ENCODE measurements around the gene C19orf85.
"Not testable (repeated sequence)": the region's sequence is repeated elsewhere in the genome, so short reads cannot be mapped to it uniquely, and the experiment has no call there.

The C19orf85 gene

GRCh38 chr19:55464662-55465054 is at the start of gene C19orf85:
Gene C19orf85 (minus strand): TSS chr19:55464751. CDS start chr19:55464554, 197 bp downstream.
- no peak for DNase-seq (ENCODE audit: low spot score)

DNA sequence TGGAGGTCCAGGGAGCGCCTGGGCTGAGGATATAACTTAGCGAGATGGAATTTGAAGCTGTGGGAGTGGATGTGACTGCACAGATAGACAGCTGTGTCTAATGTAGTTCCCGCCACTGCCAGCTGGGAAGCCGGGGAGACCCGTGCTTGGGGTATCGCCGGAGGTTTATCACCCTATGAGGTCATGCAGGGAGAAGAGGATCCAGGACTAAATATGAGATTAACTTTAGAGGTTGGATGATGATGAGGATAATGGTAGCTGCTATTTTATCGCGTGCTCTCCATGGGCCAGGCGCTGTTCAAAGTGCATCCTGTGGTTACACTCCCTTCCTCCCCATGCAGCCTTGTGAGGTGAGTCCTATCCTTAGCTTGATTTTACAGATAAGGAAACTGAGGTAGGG is 43.6 kb upstream of the C19orf85 start:
- DNase-seq (ENCODE audit: low spot score): no peak

- DNase-seq (ENCODE audit: low spot score): no peak
Measured at GRCh38 chr19:55504981-55505380, 40.4 kb upstream of the C19orf85 start.

- no peak for DNase-seq (ENCODE audit: low spot score)
Measured at GRCh38 chr19:55504252-55504603, 39.7 kb upstream of the C19orf85 start.

DNA sequence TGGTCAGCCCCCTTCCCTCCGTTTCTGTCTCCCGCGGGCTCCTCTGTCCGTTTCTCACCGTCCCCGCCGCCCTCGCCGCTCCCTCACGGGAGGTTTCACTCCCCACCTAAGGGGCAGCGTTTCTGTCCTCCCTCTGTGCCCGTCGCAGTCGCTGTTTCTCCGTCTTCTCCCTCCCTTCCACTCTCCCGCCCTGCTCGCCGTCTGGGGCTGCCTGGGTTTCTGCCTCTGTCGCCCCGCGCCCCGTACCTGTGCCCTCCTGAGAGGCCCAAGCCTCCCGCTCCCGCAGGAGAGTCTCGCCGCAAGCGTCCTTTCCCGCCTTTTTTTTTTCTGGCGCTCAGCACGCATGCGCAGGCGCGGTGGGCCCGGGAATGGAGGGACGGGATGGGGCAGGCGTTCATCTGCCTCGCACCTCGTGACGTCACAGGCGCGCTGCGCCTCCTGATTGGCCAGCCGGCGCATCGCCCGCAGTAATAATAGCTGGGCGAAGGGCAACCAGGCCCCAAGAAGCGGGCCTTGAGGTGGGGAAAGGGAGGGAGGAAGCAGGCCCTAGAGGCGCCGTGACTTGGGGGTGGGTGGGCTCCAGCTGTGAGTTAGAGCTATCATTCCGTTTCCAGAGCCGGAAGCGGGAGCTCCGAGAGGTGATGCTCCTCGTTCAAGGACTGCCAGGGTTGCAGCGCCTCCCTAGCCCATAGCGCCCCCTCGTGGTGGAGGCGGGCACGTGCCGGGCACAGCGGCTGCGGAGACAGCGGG is 39.1 kb upstream of the C19orf85 start:
- peak; percentile 88 for DNase-seq (ENCODE audit: low spot score)

DNA sequence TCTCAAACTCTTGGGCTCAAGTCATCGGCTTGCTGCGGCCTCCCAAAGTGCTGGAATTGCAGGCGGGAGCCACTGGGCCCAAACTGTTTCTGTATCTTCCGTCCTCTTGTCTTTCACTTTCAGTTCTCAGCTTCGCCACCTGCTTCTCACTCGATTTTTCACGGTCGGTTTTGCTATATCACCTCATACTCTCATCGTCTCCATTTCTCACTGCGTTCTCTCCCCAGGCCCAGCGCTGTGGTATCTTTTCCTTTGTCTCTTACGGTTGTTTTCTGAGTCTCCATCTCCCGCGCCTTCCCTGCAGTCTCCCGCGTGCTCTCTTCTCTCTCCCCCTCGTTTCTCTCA is 38.6 kb upstream of the C19orf85 start:
- no peak for DNase-seq (ENCODE audit: low spot score)

DNA sequence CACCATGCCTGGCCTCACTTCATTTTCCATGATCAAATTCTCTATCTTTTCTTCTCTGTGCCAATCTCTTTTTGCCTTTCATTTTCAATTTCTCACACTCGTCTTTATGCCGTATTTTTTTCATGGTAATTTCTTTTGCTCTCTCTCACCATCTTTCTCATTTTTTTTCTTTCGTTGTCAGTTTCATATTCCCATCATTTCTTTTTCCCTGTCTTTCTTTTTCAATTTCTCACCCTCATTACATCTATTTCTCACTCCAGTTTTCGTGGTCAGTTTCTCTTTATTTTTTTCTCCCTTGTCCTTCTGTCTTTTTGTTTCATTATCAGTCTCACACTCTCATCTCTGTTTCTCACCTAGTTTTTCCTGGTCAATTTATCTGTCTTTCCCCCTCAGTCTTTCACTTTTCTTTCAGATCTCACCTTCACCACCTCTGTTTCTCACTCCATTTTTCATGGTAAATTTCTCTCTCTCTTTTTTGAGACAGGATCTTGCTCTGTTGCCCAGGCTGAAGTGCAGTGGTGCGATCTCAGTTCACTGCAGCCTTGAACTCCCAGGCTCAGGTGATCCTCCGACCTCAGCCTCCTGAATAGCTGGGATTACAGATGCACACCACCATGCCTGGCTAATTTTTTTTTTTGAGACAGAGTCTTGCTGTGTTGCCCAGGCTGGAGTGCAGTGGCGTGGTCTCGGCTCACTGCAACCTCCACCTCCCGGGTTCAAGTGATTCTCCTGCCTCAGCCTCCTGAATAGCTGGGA is 37.8 kb upstream of the C19orf85 start:
- DNase-seq (ENCODE audit: low spot score): no peak

DNA sequence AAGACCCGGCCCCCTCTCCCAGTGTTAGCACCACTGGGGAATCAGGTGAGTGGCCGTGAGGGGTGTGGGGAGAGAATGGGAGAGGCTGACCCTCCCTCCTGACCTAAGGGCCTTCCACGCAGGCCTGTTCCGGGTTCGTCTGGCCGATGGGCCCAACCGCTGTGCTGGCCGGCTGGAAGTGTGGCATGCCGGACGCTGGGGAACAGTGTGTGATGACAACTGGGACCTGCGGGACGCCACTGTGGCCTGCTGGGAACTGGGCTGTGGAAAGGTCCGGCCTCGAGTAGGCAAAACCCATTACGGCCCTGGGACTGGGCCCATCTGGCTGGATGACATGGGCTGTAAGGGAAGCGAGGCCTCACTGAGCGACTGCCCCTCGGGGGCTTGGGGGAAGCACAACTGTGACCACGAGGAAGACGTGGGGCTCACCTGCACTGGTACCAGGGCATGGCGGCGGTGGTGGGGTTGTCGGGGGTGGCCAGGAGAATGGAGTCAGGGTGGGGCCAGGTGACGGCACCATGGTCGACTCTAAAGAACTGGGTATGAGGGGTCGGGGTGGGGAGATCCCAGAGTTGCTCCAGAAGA is 35.9 kb upstream of the C19orf85 start:
- DNase-seq (ENCODE audit: low spot score): no peak

GRCh38 chr19:55498246-55498840 is 33.8 kb upstream of the C19orf85 start:
- no peak for DNase-seq (ENCODE audit: low spot score)

GRCh38 chr19:55497763-55498162 is 33.2 kb upstream of the C19orf85 start:
- DNase-seq (ENCODE audit: low spot score): no peak

DNA sequence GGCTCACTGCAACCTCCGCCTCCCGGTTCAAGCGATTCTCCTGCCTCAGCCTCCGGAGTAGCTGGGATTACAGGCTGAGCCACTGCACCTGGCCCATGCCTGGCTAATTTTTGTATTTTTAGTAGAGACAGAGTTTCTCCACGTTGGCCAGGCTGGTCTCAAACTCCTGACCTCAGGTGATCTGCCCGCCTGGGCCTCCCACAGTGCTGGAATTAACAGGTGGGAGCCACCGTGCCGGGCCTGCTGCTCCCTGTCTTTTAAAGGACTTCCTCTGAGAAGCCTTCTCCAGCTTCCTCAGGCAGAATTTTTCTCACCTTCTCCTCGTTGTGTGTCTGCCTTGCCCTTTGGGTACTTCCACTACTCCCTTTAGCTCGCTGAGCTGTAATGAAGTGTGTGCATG is 32.3 kb upstream of the C19orf85 start:
- DNase-seq (ENCODE audit: low spot score): not testable (repeated sequence)

DNA sequence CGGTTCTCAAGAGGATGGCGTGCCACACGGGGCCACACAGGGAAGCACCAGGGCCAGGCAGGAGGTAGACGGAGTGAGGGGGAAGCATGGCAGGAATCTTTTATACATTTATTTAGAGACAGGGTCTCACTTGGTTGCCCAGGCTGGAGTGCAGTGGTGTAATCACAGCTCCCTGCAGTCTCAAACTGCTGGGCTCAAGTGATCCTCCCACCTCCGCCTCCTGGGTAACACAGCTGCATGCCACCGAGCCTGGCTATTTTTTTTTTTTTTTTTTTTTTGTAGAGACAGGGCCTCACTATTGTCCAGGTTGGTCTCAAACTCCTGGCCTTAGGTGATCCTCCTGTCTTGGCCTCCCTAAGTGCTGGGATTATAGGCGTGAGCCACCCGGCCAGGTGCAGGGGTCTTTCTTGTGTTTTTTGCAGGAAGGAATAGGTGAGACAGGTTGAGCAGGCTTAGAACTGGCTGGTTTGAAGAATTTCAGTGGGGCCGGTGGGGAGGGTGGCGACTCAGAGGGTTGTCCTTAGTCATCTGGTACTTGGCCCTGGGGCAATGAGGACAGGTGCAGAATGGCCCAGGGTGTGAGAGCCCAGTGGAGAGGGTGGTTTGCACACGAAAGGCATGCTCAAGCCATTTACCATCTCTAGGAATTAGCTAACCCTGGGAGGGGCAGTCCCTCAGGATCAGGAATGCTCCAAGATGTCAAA is 31.2 kb upstream of the C19orf85 start:
- DNase-seq (ENCODE audit: low spot score): no peak

DNA sequence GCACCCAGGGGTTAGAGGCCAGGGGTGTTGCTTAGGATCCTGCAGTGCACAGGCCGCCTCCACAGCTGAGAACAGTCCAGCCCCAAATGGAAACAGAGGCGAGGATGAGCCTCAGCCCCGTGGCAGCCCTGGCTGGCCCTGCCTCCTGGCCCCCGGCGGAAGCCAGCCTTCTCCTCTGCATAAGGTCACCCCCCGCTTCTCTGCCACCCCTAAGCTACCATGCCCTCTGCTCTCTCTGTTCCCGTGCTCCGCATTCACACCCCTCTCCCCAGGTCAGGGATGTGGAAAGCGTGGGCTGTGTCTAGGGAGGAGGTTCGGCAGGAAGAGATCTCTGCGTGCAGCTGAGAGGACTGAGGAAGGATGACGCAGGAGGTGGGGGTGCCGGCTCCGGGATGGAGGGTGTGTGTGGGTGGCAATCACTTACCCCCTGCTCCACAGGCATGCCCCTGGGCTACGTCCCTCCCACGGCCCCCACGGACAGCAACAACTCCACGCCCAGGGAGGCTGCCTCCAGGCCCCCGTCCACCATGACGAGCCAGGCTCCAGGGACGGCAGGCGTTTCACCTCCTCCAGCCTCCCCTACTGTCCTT is 29.7 kb upstream of the C19orf85 start:
- peak; percentile 38 for DNase-seq (ENCODE audit: low spot score)

- no peak for DNase-seq (ENCODE audit: low spot score)
Measured at GRCh38 chr19:55493645-55494171, 29.2 kb upstream of the C19orf85 start.

- no peak for DNase-seq (ENCODE audit: low spot score)
Measured at GRCh38 chr19:55493052-55493644, 28.6 kb upstream of the C19orf85 start.

DNA sequence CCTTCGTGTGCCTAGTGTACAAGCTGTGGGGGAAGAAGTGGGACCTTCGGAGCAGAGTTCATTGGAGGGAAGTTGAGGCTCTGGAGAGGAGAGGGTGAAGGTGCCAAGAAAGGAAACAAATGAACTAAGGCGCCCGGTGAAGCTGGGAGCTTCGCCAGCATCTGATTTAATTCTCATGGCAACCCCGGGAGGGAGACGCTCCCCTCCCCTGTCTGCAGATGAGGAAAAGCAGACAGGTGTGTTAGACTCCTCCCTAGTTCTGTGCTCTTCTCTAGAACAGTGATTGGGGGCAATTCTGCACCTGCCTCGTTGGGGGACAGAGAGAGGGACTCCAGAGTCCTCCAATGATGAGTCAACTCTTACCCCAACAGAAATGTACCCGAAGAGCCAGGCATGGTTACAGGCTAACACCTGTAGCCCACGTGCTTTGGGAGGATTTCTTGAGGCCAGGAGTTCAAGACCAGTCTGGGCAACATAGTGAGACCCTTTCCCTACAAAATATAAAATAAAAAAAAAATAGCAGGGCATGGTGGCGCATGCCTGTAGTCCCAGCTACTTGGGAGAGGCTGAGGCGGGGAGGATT is 27.9 kb upstream of the C19orf85 start:
- DNase-seq (ENCODE audit: low spot score): no peak

DNA sequence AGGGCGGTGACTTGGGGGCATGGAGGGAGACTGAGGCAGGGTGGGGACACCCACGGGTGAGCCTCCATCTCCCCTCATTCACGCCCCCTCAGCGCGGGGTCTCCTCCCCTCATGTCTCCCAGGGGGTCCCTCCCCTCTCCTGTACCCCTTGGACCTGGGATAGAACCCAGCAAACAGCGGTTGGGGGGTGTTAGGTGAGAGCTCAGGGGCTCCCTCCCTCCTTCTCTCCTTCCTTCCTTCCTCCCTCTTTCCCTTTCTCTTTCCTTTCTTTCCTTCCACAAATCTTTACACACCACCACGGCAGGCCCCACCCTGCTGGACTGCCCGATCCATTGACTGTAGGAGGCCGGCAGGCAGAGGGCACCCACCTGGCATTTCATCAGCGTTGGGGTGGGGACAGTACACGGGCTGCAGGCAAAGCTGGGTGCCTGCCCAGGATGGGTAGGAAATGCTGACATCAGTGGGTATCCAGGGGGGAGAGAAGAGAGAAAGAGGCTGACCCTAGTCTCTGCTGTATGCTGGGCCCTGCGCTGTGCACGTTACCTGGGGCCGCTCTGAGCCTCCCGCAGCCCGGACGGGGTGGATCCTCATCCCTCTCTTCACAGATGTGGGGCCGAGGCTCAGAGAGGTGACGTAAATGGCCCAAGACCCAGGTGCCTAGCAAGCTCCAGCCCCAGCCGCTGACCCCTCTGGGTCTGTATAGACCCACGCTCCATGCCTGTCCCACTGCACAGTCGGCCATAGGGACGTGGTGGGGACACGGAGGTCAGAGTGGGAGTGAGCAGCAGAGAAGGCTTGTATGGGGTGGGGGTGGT is 27.2 kb upstream of the C19orf85 start:
- DNase-seq (ENCODE audit: low spot score): no peak

- DNase-seq (ENCODE audit: low spot score): no peak
Measured at GRCh38 chr19:55490478-55491432, 26.2 kb upstream of the C19orf85 start.

Data from kidney capillary endothelial cell (primary cell).